Common myeloid progenitor, CD34-positive (primary cell): ENCODE results near the gene GSK3A.
A peak's percentile ranks its signal among the peaks of the same experiment; 100 is the strongest.

ENCODE experiments used
- CTCF ChIA-PET: fragments of 350-600 bp; sonication (Branson Sonifier 250); formaldehyde crosslinking; loops from one replicate; lab custom pipeline; 2021; ENCODE audit warnings: antibody characterized with exemption; lab: Charles Lee
- POLR2A ChIA-PET: fragments of 350-600 bp; sonication (Branson Sonifier 250); formaldehyde crosslinking; loops from one replicate; lab custom pipeline; 2021; ENCODE audit warnings: antibody characterized with exemption; lab: Charles Lee
- DNase-seq, 3 donors: peaks; one replicate each; pipeline versions ENCODE4 v3.0.0 to v3.0.0-alpha.2; 2013
- H3K27ac ChIP-seq, 2 experiments: 1 replicate in 1 of 2; 2 replicates in 1 of 2; pipeline ENCODE4 v1.7.0; 2013; ENCODE audit warnings: inconsistent platforms in 2 of 2, low read length in 2 of 2, mild to moderate bottlenecking in 2 of 2, low read depth in 1 of 2, moderate library complexity in 1 of 2; ENCODE audit not compliant: severe bottlenecking in 2 of 2, insufficient read depth in 1 of 2, poor library complexity in 1 of 2
- H3K27me3 ChIP-seq, 5 experiments: replicated peaks in 2 of 5; 1 replicate in 3 of 5; 2 replicates in 2 of 5; pipeline versions ENCODE4 v1.6.1 to v1.7.0; 2013; ENCODE audit warnings: low read length in 4 of 5, mild to moderate bottlenecking in 2 of 5, moderate library complexity in 2 of 5, inconsistent platforms in 1 of 5; ENCODE audit not compliant: insufficient read depth in 5 of 5, control insufficient read depth in 4 of 5
- H3K36me3 ChIP-seq, 4 experiments: 1 replicate in 2 of 4; 2 replicates in 2 of 4; pipeline versions ENCODE4 v1.6.1 to v1.7.0; 2013; ENCODE audit warnings: low read length in 3 of 4, control low read depth in 1 of 4, mild to moderate bottlenecking in 1 of 4; ENCODE audit not compliant: control insufficient read depth in 4 of 4, insufficient read depth in 4 of 4
- H3K4me1 ChIP-seq, 4 experiments: 1 replicate in 3 of 4; 2 replicates in 1 of 4; pipeline versions ENCODE4 v1.6.1 to v1.7.1; 2013; ENCODE audit warnings: low read length in 3 of 4, mild to moderate bottlenecking in 3 of 4, control low read depth in 1 of 4, inconsistent platforms in 1 of 4, moderate library complexity in 1 of 4; ENCODE audit not compliant: control insufficient read depth in 4 of 4, insufficient read depth in 4 of 4; ENCODE audit errors: control extremely low read depth in 1 of 4
- H3K4me3 ChIP-seq, 7 experiments: 1 replicate in 4 of 7; 2 replicates in 3 of 7; pipeline versions ENCODE4 v1.5.1 to v1.7.0; 2013; ENCODE audit warnings: mild to moderate bottlenecking in 7 of 7, low read length in 6 of 7, moderate library complexity in 6 of 7, inconsistent platforms in 2 of 7, low read depth in 2 of 7, control low read depth in 1 of 7; ENCODE audit not compliant: insufficient read depth in 4 of 7, control insufficient read depth in 1 of 7; ENCODE audit errors: extremely low read depth in 1 of 7
- H3K9me3 ChIP-seq, 5 experiments: 1 replicate in 4 of 5; 2 replicates in 1 of 5; pipeline versions ENCODE4 v1.6.1 to v1.7.1; 2013; ENCODE audit warnings: low read length in 4 of 5, mild to moderate bottlenecking in 2 of 5, inconsistent platforms in 1 of 5, low read depth in 1 of 5, moderate library complexity in 1 of 5; ENCODE audit not compliant: control insufficient read depth in 4 of 5, insufficient read depth in 2 of 5; ENCODE audit errors: control extremely low read depth in 1 of 5
- WGBS: methylation state at CpG from one replicate; pipeline ENCODE4 v1.1.5; 2013; ENCODE audit not compliant: insufficient coverage; 5-methylcytosine and 5-hydroxymethylcytosine counted together

GSK3A gene

DNA sequence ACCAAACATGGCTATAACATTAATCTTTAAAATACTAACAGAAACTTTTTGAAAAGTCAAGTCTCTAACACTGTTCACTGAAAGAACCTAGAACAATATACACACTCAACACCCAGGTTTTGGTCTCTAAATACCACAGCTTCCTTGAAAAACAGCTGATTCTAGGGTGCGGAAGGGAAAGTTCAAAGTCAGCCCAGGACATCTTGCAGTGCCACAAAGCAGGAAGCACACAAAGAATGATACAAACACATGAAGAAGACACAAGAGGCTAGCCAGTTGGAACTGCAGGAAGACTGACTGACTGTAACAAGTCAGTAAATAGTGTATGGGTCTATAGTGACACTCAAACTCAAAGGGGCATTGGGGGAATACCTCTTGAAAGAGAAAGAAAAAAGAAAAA, 29.5 kb downstream of the GSK3A start:
- Histone ChIP-seq H3K4me1 (peaks cover 4 to 26% (median 21%) of the 10 kb centered on the region in 4 experiments), H3K9me3 (no peaks in the 10 kb centered on the region), H3K36me3 (peaks cover 7 to 66% (median 35%) of the 10 kb centered on the region in 4 experiments), H3K27me3 (no peaks in the 10 kb centered on the region), H3K4me3 (no peak overlapping the region), H3K27ac (no peak overlapping the region)
- ChIA-PET CTCF (no interaction called here), POLR2A (no interaction called here)
- no peak for DNase-seq
- 83% methylated on average over 1 of the region's 1 CpG for WGBS

DNA sequence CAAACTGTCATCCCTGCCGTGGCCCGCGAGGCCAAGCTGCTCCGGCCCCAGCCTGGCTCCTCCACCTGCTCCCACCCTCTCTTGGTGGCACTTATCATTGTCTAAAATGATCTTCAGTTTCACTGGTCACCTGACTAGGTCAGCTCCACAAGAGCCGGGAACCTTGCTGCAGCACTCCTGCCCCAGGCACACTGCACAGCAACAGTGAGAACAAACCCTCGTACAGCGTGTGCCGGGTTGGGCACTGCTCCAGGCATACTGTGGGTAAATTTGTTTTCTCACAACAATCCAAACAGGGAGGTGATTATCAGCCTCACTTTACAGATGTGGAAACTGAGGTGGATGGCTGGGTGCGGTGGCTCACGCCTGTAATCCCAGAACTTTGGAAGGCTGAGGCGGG, 33.8 kb downstream of the GSK3A start:
- POLR2A ChIA-PET = no interaction called here
- Histone ChIP-seq H3K27ac (no peak overlapping the region), H3K27me3 (no peaks in the 10 kb centered on the region), H3K4me1 (peaks cover 0 to 7% (median 3%) of the 10 kb centered on the region in 4 experiments), H3K36me3 (peaks cover 9 to 88% (median 49%) of the 10 kb centered on the region in 4 experiments), H3K4me3 (no peak overlapping the region), H3K9me3 (no peaks in the 10 kb centered on the region)
- WGBS = 93% methylated on average over 6 of the region's 11 CpGs
- CTCF ChIA-PET = interaction anchor here (1.4 kb wide), 1 partner anchor 9 kb away, joined by 6 read pairs; no protein-coding TSS in a partner anchor
- DNase-seq = no peak

DNA sequence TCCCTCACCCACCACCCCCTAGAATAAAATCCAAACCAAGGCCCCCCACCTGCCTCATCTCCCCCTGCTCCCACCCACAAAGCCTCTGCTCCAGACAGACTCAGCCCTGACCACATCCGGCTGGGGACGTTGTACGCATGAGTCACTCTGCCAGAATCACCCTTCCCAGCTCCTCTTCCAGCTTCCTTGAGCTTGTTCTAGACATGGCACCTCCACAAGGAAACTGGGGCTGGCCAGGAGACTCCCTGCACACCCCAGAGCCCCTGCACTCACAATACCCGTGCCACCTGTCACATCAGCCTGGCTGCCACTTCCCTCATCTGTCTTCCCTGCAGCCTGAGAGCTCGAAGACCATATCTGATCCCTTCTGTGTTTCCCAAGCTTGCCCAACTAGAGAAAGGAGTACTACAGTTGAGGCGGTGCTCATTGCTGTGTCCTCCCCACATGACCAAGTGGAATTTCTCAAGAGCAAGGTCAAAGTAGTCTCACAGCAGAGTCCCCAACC, 34.6 kb downstream of the GSK3A start:
- 82% methylated on average over 6 of the region's 6 CpGs for WGBS
- DNase-seq = no peak
- Histone ChIP-seq H3K4me1 (peaks cover 2 to 15% (median 7%) of the 10 kb centered on the region in 4 experiments), H3K36me3 (peaks cover 9 to 88% (median 48%) of the 10 kb centered on the region in 4 experiments), H3K27me3 (no peaks in the 10 kb centered on the region), H3K27ac (peak overlapping the region in 1 of 2 experiments; percentile 23), H3K9me3 (no peaks in the 10 kb centered on the region), H3K4me3 (no peak overlapping the region)
- CTCF ChIA-PET = interaction anchor here (0.7 to 1.4 kb wide), 2 partner anchors 9 kb away, joined by 6 read pairs; partner anchors contain the start of gene DEDD2
- POLR2A ChIA-PET = interaction anchor here (0.7 kb wide), 1 partner anchor 10 kb away, joined by 3 read pairs; the partner anchor contains the start of gene DEDD2

- 96% methylated on average over 13 of the region's 14 CpGs for WGBS
- DNase-seq = no peak
- CTCF ChIA-PET = interaction anchor here (0.7 to 1.5 kb wide), 2 partner anchors 10 to 30 kb away, joined by 5 to 6 read pairs; partner anchors contain the start of gene DEDD2
- Histone ChIP-seq H3K36me3 (peaks cover 5 to 81% (median 49%) of the 10 kb centered on the region in 4 experiments), H3K27ac (no peak overlapping the region), H3K9me3 (no peaks in the 10 kb centered on the region), H3K27me3 (no peaks in the 10 kb centered on the region), H3K4me3 (no peak overlapping the region), H3K4me1 (peaks cover 7 to 22% (median 14%) of the 10 kb centered on the region in 4 experiments)
- POLR2A ChIA-PET = interaction anchor here (0.7 kb wide), 1 partner anchor 10 kb away, joined by 3 read pairs; the partner anchor contains the start of gene DEDD2
These were observed 35.3 kb downstream of the GSK3A start for GRCh38 chr19:42206871-42207755.

DNA sequence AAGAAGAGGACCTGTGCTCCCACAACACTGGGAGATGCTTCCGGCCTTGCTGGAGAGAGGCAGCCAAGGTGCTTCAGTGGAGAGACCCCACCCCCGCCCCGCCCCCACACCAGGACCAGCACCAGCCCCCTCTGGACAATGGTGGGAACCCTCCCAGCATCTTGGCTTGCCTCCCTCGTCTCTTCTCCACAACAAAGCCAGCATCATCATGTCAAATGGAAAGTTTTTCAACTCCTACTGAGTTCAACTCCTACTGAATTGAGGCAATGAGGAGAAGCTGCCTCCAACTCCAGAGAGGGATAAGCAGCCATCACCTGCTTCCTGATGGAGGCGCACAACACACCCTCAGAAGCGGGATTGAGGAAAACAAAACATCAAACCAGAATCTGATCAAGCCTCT, 37.7 kb downstream of the GSK3A start:
- Histone ChIP-seq H3K4me3 (no peak overlapping the region), H3K27ac (no peak overlapping the region), H3K4me1 (peaks cover 22 to 46% (median 38%) of the 10 kb centered on the region in 4 experiments), H3K27me3 (no peaks in the 10 kb centered on the region), H3K36me3 (peaks cover 3 to 66% (median 46%) of the 10 kb centered on the region in 4 experiments), H3K9me3 (no peaks in the 10 kb centered on the region)
- 93% methylated on average over 3 of the region's 6 CpGs for WGBS
- DNase-seq = no peak
- ChIA-PET POLR2A (no interaction called here), CTCF (no interaction called here)

- CTCF ChIA-PET = interaction anchor here (0.7 kb wide), 1 partner anchor 102 kb away, joined by 3 read pairs; no protein-coding TSS in a partner anchor
- H3K4me1 ChIP-seq = peaks cover 23 to 56% (median 48%) of the 10 kb centered on the region in 4 experiments
- H3K4me3 ChIP-seq = no peak overlapping the region
- 100% methylated on average over 2 of the region's 2 CpGs for WGBS
- H3K27me3 ChIP-seq = no peaks in the 10 kb centered on the region
- no peaks in the 10 kb centered on the region for H3K9me3 ChIP-seq
- no peak for DNase-seq
- POLR2A ChIA-PET = no interaction called here
- no peak overlapping the region for H3K27ac ChIP-seq
- peaks cover 3 to 62% (median 42%) of the 10 kb centered on the region in 4 experiments for H3K36me3 ChIP-seq
These were observed 38.7 kb downstream of the GSK3A start for GRCh38 chr19:42203700-42204099.
